IMR-90 (cell line): ENCODE results near the gene KAT2A. TPM values are rescaled to one million over a fixed set of nuclear protein-coding genes. Genes with fewer than 3 reads are reported as not detected.

Experiments used
- ATAC-seq: fragments of 200-7000 bp; cut with Tn5 transposase; 2 replicates; pipeline ENCODE4 v1.9.1; 2020; ENCODE audit warnings: low read depth, mild to moderate bottlenecking, moderate library complexity
- BruUV-seq: library from RNA; stranded (reverse); fragments of 400-500 nt; replicated peaks from 2 replicates; lab custom pipeline; 2021; lab: Mats Ljungman, UMichigan
- CTCF ChIA-PET: fragments of 300-600 bp; formaldehyde crosslinking; extraction: SDS; loops from one replicate; lab custom pipeline; 2021; ENCODE audit warnings: antibody characterized with exemption; lab: Yijun Ruan, JAX
- POLR2A ChIA-PET: fragments of 300-600 bp; sonication (Branson Sonifier 250); formaldehyde crosslinking; loops from one replicate; lab custom pipeline; 2022; ENCODE audit warnings: antibody characterized with exemption; ENCODE audit not compliant: unreplicated experiment; lab: Charles Lee
- DNase-seq: peaks from one replicate; pipeline ENCODE4 v3.0.0; 2013
- H2AFZ ChIP-seq: replicated peaks from 2 replicates; pipeline ENCODE3; 2013; ENCODE audit warnings: low read length, mild to moderate bottlenecking; ENCODE audit not compliant: poor library complexity
- H2AK5ac ChIP-seq: 2 replicates; pipeline ENCODE4 v1.6.1; 2013; ENCODE audit warnings: low read depth, low read length, inconsistent platforms
- H2AK9ac ChIP-seq: replicated peaks from 2 replicates; pipeline ENCODE3; 2013; ENCODE audit warnings: mild to moderate bottlenecking, low read depth, low read length, moderate library complexity; ENCODE audit not compliant: poor library complexity
- H2BK120ac ChIP-seq: 2 replicates; pipeline ENCODE4 v1.6.1; 2013; ENCODE audit warnings: low read depth, low read length, inconsistent platforms
- H2BK15ac ChIP-seq: 3 replicates; pipeline ENCODE4 v1.6.1; 2013; ENCODE audit warnings: low read depth, low read length, inconsistent platforms
- H2BK20ac ChIP-seq: 2 replicates; pipeline ENCODE4 v1.6.1; 2013; ENCODE audit warnings: low read depth, mild to moderate bottlenecking, inconsistent platforms, low read length, moderate library complexity
- H2BK5ac ChIP-seq: 2 replicates; pipeline ENCODE4 v1.6.1; 2013; ENCODE audit warnings: mild to moderate bottlenecking, low read depth, low read length, inconsistent platforms; ENCODE audit not compliant: poor library complexity, severe bottlenecking
- H3K14ac ChIP-seq: replicated peaks from 2 replicates; pipeline ENCODE4 v1.6.1; 2013; ENCODE audit warnings: low read depth, low read length, inconsistent platforms
- H3K18ac ChIP-seq: 2 replicates; pipeline ENCODE4 v1.6.1; 2013; ENCODE audit warnings: low read depth, low read length, control low read depth
- H3K23ac ChIP-seq: 2 replicates; pipeline ENCODE4 v1.6.1; 2013; ENCODE audit warnings: low read depth, low read length, inconsistent platforms
- H3K27ac ChIP-seq: 2 replicates; pipeline ENCODE4 v1.5.1; 2013; ENCODE audit warnings: mild to moderate bottlenecking, control low read depth, low read length; ENCODE audit not compliant: insufficient read depth
- H3K27me3 ChIP-seq: 2 replicates; pipeline ENCODE4 v1.6.1; 2013; ENCODE audit warnings: low read length; ENCODE audit not compliant: control insufficient read depth, insufficient read depth
- H3K36me3 ChIP-seq: 2 replicates; pipeline ENCODE4 v1.6.1; 2013; ENCODE audit warnings: low read length, mixed read lengths; ENCODE audit not compliant: control insufficient read depth, insufficient read depth
- H3K4ac ChIP-seq: 2 replicates; pipeline ENCODE4 v1.6.1; 2013; ENCODE audit warnings: low read depth, low read length, inconsistent platforms
- H3K4me1 ChIP-seq: 2 replicates; pipeline ENCODE4 v1.6.1; 2013; ENCODE audit warnings: low read length, mixed read lengths; ENCODE audit not compliant: control insufficient read depth, insufficient read depth
- H3K4me2 ChIP-seq: 2 replicates; pipeline ENCODE4 v1.6.1; 2013; ENCODE audit warnings: low read depth, mild to moderate bottlenecking, control low read depth, low read length, moderate library complexity
- H3K4me3 ChIP-seq: 2 replicates; pipeline ENCODE4 v1.5.1; 2013; ENCODE audit warnings: low read depth, mild to moderate bottlenecking, control low read depth, low read length, moderate library complexity; ENCODE audit not compliant: insufficient read depth
- H3K56ac ChIP-seq: 2 replicates; pipeline ENCODE4 v1.6.1; 2013; ENCODE audit warnings: low read length, inconsistent platforms; ENCODE audit not compliant: insufficient read depth; ENCODE audit errors: extremely low read depth
- H3K79me1 ChIP-seq, 2 experiments: 2 replicates each; pipeline ENCODE4 v1.6.1; 2013; ENCODE audit warnings: low read length in 2 of 2, inconsistent platforms in 1 of 2, low read depth in 1 of 2
- H3K9ac ChIP-seq: 2 replicates; pipeline ENCODE4 v1.6.1; 2013; ENCODE audit warnings: low read depth, low read length, control low read depth
- H3K9me1 ChIP-seq: 2 replicates; pipeline ENCODE4 v1.6.1; 2013; ENCODE audit warnings: low read length, inconsistent platforms; ENCODE audit not compliant: insufficient read depth
- H3K9me3 ChIP-seq: 2 replicates; pipeline ENCODE4 v1.6.1; 2013; ENCODE audit warnings: low read length; ENCODE audit not compliant: control insufficient read depth, insufficient read depth
- H4K20me1 ChIP-seq: 2 replicates; pipeline ENCODE4 v1.6.1; 2013; ENCODE audit warnings: low read length, inconsistent platforms; ENCODE audit not compliant: insufficient read depth
- H4K5ac ChIP-seq: 2 replicates; pipeline ENCODE4 v1.6.1; 2013; ENCODE audit warnings: mild to moderate bottlenecking, low read depth, low read length, control low read depth
- H4K8ac ChIP-seq, 2 experiments: 2 replicates each; pipeline ENCODE4 v1.6.1; 2013; ENCODE audit warnings: low read depth in 2 of 2, low read length in 2 of 2, control low read depth in 1 of 2, inconsistent platforms in 1 of 2
- H4K91ac ChIP-seq: 2 replicates; pipeline ENCODE4 v1.6.1; 2013; ENCODE audit warnings: low read depth, low read length, inconsistent platforms; ENCODE audit not compliant: insufficient read depth
- BHLHE40 ChIP-seq: fragments of 150-350 bp; IDR thresholded peaks from 2 replicates; pipeline ENCODE4 v1.6.1; 2016; ENCODE audit warnings: mild to moderate bottlenecking, low read depth, low read length
- CEBPB ChIP-seq: IDR thresholded peaks from 2 replicates; pipeline ENCODE4 v1.6.1; 2012; ENCODE audit warnings: low read depth, low read length, improper control_type of control experiment
- CHD1 ChIP-seq: IDR thresholded peaks from 2 replicates; pipeline ENCODE4 v1.6.1; 2012; ENCODE audit warnings: low read depth, low read length, improper control_type of control experiment
- CTCF ChIP-seq: conservative IDR thresholded peaks from 2 replicates; pipeline ENCODE4 v1.5.1; 2012; ENCODE audit warnings: mild to moderate bottlenecking, low read depth, low read length, improper control_type of control experiment
- ELK1 ChIP-seq: fragments of 150-350 bp; IDR thresholded peaks from 2 replicates; pipeline ENCODE4 v1.6.1; 2016; ENCODE audit warnings: low read depth, mild to moderate bottlenecking, low read length, moderate library complexity, borderline replicate concordance
- MAZ ChIP-seq: IDR thresholded peaks from 2 replicates; pipeline ENCODE4 v1.6.1; 2012; ENCODE audit warnings: low read depth, mild to moderate bottlenecking, low read length, improper control_type of control experiment, moderate library complexity, borderline replicate concordance
- MXI1 ChIP-seq: IDR thresholded peaks from 2 replicates; pipeline ENCODE4 v1.6.1; 2012; ENCODE audit warnings: low read depth, mild to moderate bottlenecking, low read length, moderate library complexity, borderline replicate concordance
- NFE2L2 ChIP-seq: fragments of 150-350 bp; IDR thresholded peaks from 2 replicates; pipeline ENCODE4 v1.6.1; 2016; ENCODE audit warnings: low read depth, mild to moderate bottlenecking, low read length
- POLR2A ChIP-seq: IDR thresholded peaks from 2 replicates; pipeline ENCODE4 v1.6.1; 2012; ENCODE audit warnings: mild to moderate bottlenecking, low read depth, low read length
- RAD21 ChIP-seq: IDR thresholded peaks from 2 replicates; pipeline ENCODE4 v1.6.1; 2012; ENCODE audit warnings: low read length, improper control_type of control experiment
- RFX5 ChIP-seq: IDR thresholded peaks from 2 replicates; pipeline ENCODE4 v1.8.0; 2012; ENCODE audit warnings: low read depth, mild to moderate bottlenecking, low read length, moderate library complexity
- USF2 ChIP-seq: fragments of 150-350 bp; IDR thresholded peaks from 2 replicates; pipeline ENCODE4 v1.6.1; 2017; ENCODE audit warnings: mild to moderate bottlenecking, antibody characterized with exemption, low read length, low read depth
- WGBS, 2 experiments: methylation state at CpG; one replicate each; pipeline versions ENCODE4 v1.1.5 to v1.1.7; 2013; ENCODE audit warnings: missing lambda C conversion rate in 2 of 2; ENCODE audit not compliant: insufficient read length in 1 of 2; ENCODE audit errors: extremely low coverage in 2 of 2; 5-methylcytosine and 5-hydroxymethylcytosine counted together
- dilution Hi-C: fragments of 300-500 bp; cut with HindIII; formaldehyde crosslinking; loops from one replicate; pipeline ENCODE4 v1.14.3; 2018; ENCODE audit warnings: low sequenced_read_pairs; ENCODE audit not compliant: unreplicated experiment
- in situ Hi-C: fragments of 300-500 bp; cut with MboI; formaldehyde crosslinking; loops from 3 replicates; pipeline ENCODE4 v1.14.3; 2019; ENCODE audit warnings: low sequenced_read_pairs, inconsistent platforms, mixed read lengths
- intact Hi-C: fragments of 100-400 bp; cut with micrococcal nuclease; formaldehyde crosslinking; loops from 2 replicates; pipeline ENCODE4 v1.10.0; 2022
- polyA plus RNA-seq, 3 experiments: library from polyadenylated mRNA; depleted of rRNA; stranded (reverse); fragments of >200 nt; gene quantifications; 2 replicates each; pipeline ENCODE4 v1.2.3, GENCODE V29; 2012; ENCODE audit warnings: low replicate concordance in 1 of 3
- total RNA-seq: library from RNA; depleted of rRNA; stranded (reverse); fragments of >200 nt; gene quantifications from 2 replicates; pipeline ENCODE4 v1.2.3, GENCODE V29; 2012

KAT2A gene
- total and polyA plus RNA-seq, 2 of the 4 experiments (the other 2 are of a cell fraction) = 6.3 to 28.2 TPM

GRCh38 chr17:42132941-42133340 lies 11.8 kb upstream of the KAT2A start:
- CTCF ChIA-PET = no interaction called here
- dilution Hi-C loops = no loop called here

More at GRCh38 chr17:42132941-42133340, 11.8 kb upstream of the KAT2A start:
- H3K56ac ChIP-seq = no peak overlapping the region
- H2BK20ac ChIP-seq = no peak overlapping the region
- H3K9me1 ChIP-seq = peaks cover 52% of the 10 kb centered on the region
- peak overlapping the region; percentile 54; the same call in 1 of the 2 replicates for H3K4ac ChIP-seq
- no peak overlapping the region for H3K18ac ChIP-seq
- DNase-seq (peak; percentile 81), ATAC-seq (peak; percentile 88)
- H2AK5ac ChIP-seq = peak overlapping the region; percentile 68; the same call in 1 of the 2 replicates
- peak overlapping the region; percentile 6; the same call in 1 of the 2 replicates for H3K4me2 ChIP-seq
- peaks cover 65% of the 10 kb centered on the region for H4K20me1 ChIP-seq
- no peak overlapping the region for H3K9ac ChIP-seq
- H3K27ac ChIP-seq = 0 out of 2 replicates have a peak overlapping the region, but pooled peaks have one; percentile 41
- in situ Hi-C loops (no loop called here), intact Hi-C loops (loop anchor here (10.0 kb wide), 1 partner anchor 392 kb away; no protein-coding TSS in a partner anchor)
- no peak overlapping the region for H4K5ac ChIP-seq
- H2AK9ac ChIP-seq = no peak overlapping the region
- no peak overlapping the region for H2BK120ac ChIP-seq
- H3K23ac ChIP-seq = no peak overlapping the region
- TF ChIP-seq MXI1 (peak; percentile 74; the same call in 1 of the 2 replicates), ELK1 (no peak), RFX5 (no peak), CHD1 (no peak), USF2 (peak; percentile 81), BHLHE40 (peak; percentile 76), CTCF (no peak), RAD21 (no peak), CEBPB (0 out of 2 replicates have a peak, but pooled peaks have one; percentile 1), NFE2L2 (no peak), POLR2A (no peak), MAZ (peak; percentile 33; the same call in 1 of the 2 replicates)
- peaks cover 49 to 92% of the 10 kb centered on the region in 2 experiments for H3K79me1 ChIP-seq
- H2AFZ ChIP-seq = no peak overlapping the region
- no peak overlapping the region for H2BK15ac ChIP-seq
- no peaks in the 10 kb centered on the region for H3K9me3 ChIP-seq
- no peak overlapping the region for H3K4me3 ChIP-seq
- peak overlapping the region; percentile 69 for H2BK5ac ChIP-seq
- H4K91ac ChIP-seq = no peak overlapping the region
- POLR2A ChIA-PET = no interaction called here
- H3K4me1 ChIP-seq = peaks cover 27% of the 10 kb centered on the region
- H3K36me3 ChIP-seq = peaks cover 28% of the 10 kb centered on the region
- no TSS peak for BruUV-seq
- no peaks in the 10 kb centered on the region for H3K27me3 ChIP-seq
- WGBS, 2 experiments = 80% methylated on average over 1 of the region's 3 CpGs; no CpG with 5 or more reads in 1 of the 2 experiments
- H3K14ac ChIP-seq = no peak overlapping the region; the same call in 1 of the 2 replicates
- H4K8ac ChIP-seq = no peak overlapping the region
